ENCODE results near the gene UBE2D3.
"Not testable (repeated sequence)": the region's sequence is repeated elsewhere in the genome, so short reads cannot be mapped to it uniquely, and the experiment has no call there.

Gene UBE2D3

GRCh38 chr4:102828497-102828808 lies 1.1 kb upstream of the UBE2D3 start:
- no peak for DNase-seq

GRCh38 chr4:102827674-102828496 lies 534 bp upstream of the UBE2D3 start:
- DNase-seq = peak; percentile 98

- no peak for DNase-seq
Observed at GRCh38 chr4:102826105-102826889, 1.1 kb downstream of the UBE2D3 start.

GRCh38 chr4:102825261-102826091 lies 1.9 kb downstream of the UBE2D3 start:
- DNase-seq = no peak

- DNase-seq = no peak
Observed at GRCh38 chr4:102824398-102824797, 3.0 kb downstream of the UBE2D3 start.

- DNase-seq = no peak
Observed at GRCh38 chr4:102823897-102824296, 3.5 kb downstream of the UBE2D3 start.

- no peak for DNase-seq
Observed at GRCh38 chr4:102823464-102823863, 3.9 kb downstream of the UBE2D3 start.

- DNase-seq = no peak
Observed at GRCh38 chr4:102819588-102820365, 7.6 kb downstream of the UBE2D3 start.

- not testable (repeated sequence) for DNase-seq
Observed at GRCh38 chr4:102819100-102819499, 8.3 kb downstream of the UBE2D3 start.

- no peak for DNase-seq
Observed at GRCh38 chr4:102817613-102818268, 9.6 kb downstream of the UBE2D3 start.

- no peak for DNase-seq
Observed at GRCh38 chr4:102817021-102817605, 10.2 kb downstream of the UBE2D3 start.

GRCh38 chr4:102815981-102816380 lies 11.4 kb downstream of the UBE2D3 start:
- peak; percentile 23 for DNase-seq

GRCh38 chr4:102809691-102810090 lies 17.7 kb downstream of the UBE2D3 start:
- DNase-seq = no peak

GRCh38 chr4:102809190-102809589 lies 18.2 kb downstream of the UBE2D3 start:
- DNase-seq = no peak

- DNase-seq = no peak
Observed at GRCh38 chr4:102808009-102808408, 19.3 kb downstream of the UBE2D3 start.

GRCh38 chr4:102807345-102807744 lies 20.0 kb downstream of the UBE2D3 start:
- no peak for DNase-seq

- DNase-seq = no peak
Observed at GRCh38 chr4:102799816-102800215, 27.5 kb downstream of the UBE2D3 start.

GRCh38 chr4:102794999-102795398 lies 32.4 kb downstream of the UBE2D3 start:
- DNase-seq = no peak

GRCh38 chr4:102792361-102792936 lies 34.9 kb downstream of the UBE2D3 start:
- no peak for DNase-seq

GRCh38 chr4:102791318-102791835 lies 36.0 kb downstream of the UBE2D3 start:
- no peak for DNase-seq

GRCh38 chr4:102789317-102789717 lies 38.0 kb downstream of the UBE2D3 start:
- DNase-seq = no peak
